ENCODE data around the gene OCA2.

DNA sequence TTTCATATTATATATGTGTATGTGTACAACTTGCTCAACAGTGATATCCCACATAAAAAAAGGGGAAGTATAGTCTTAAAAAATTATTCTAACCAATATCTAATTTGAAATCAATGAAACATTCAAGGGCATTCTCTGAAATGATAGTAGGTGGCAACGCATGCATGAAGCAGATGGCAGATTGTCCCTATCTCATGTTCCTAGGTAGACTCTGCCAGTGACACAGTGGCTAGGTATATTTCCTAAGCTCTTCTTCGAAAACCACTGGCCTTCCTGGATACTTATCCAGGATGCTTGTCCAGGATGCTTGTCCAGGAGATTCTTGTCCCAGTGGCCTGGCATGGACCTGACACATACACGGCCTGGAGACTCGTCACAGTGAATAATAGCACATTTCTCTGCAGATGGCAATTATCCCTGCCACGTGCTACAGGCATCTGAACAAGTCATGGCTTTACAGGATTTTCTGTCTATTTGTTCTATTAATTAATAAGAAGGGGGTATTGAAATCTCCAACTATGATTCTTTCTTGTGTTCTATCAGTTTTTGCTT lies 54.9 kb downstream of the OCA2 start:
- TF ChIP-seq, protein P1, sequence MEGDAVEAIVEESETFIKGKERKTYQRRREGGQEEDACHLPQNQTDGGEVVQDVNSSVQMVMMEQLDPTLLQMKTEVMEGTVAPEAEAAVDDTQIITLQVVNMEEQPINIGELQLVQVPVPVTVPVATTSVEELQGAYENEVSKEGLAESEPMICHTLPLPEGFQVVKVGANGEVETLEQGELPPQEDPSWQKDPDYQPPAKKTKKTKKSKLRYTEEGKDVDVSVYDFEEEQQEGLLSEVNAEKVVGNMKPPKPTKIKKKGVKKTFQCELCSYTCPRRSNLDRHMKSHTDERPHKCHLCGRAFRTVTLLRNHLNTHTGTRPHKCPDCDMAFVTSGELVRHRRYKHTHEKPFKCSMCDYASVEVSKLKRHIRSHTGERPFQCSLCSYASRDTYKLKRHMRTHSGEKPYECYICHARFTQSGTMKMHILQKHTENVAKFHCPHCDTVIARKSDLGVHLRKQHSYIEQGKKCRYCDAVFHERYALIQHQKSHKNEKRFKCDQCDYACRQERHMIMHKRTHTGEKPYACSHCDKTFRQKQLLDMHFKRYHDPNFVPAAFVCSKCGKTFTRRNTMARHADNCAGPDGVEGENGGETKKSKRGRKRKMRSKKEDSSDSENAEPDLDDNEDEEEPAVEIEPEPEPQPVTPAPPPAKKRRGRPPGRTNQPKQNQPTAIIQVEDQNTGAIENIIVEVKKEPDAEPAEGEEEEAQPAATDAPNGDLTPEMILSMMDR (IDR thresholded peaks at IDR 0.05) = no peak
- no peak for TF ChIP-seq EP300 (IDR thresholded peaks at IDR 0.05)
- TF ChIP-seq POLR2A (IDR thresholded peaks at IDR 0.05) = no peak
- no peak for TF ChIP-seq POLR2AphosphoS5 (IDR thresholded peaks at IDR 0.05)
